Type B pancreatic cell (in vitro differentiated cells): ENCODE results near the gene MAPK11. TPM values are rescaled to one million over a fixed set of nuclear protein-coding genes. Genes with fewer than 3 reads are reported as not detected.
A peak's percentile ranks its signal among the peaks of the same experiment; 100 is the strongest.

ENCODE experiments used
- DNase-seq: peaks from one replicate; pipeline ENCODE4 v3.0.0; 2021; ENCODE audit warnings: mixed read lengths; ENCODE audit not compliant: unreplicated experiment; ENCODE audit errors: extremely low spot score
- H3K27ac Mint-ChIP-seq: 2 replicates; pipeline ENCODE4 v1.8.0; 2021; ENCODE audit warnings: mild to moderate bottlenecking, mixed read lengths
- H3K27me3 Mint-ChIP-seq: 2 replicates; pipeline ENCODE4 v1.8.0; 2021; ENCODE audit warnings: mixed read lengths
- H3K36me3 Mint-ChIP-seq: 2 replicates; pipeline ENCODE4 v1.8.0; 2021; ENCODE audit warnings: mixed read lengths
- H3K4me1 Mint-ChIP-seq: one replicate; pipeline ENCODE4 v1.8.0; 2021; ENCODE audit warnings: mixed read lengths; ENCODE audit not compliant: unreplicated experiment
- H3K4me3 Mint-ChIP-seq: 2 replicates; pipeline ENCODE4 v1.8.0; 2021; ENCODE audit warnings: mild to moderate bottlenecking, mixed read lengths
- H3K9me3 Mint-ChIP-seq: 2 replicates; pipeline ENCODE4 v1.8.0; 2021; ENCODE audit warnings: mixed read lengths
- total RNA-seq: library from RNA; stranded (reverse); gene quantifications from 2 replicates; pipeline ENCODE4 v1.2.1, GENCODE V29; 2021; ENCODE audit warnings: low replicate concordance
- TF ChIP-seq, protein P1 (sequence below): fragments of 200-600 bp; sonication (generic); conservative IDR thresholded peaks from 2 replicates; pipeline ENCODE4 v1.5.0; 2021; ENCODE audit warnings: antibody characterized with exemption, mild to moderate bottlenecking

The MAPK11 gene
- total RNA-seq, 1 donor from 2014 or later, result 7.4 TPM

DNA sequence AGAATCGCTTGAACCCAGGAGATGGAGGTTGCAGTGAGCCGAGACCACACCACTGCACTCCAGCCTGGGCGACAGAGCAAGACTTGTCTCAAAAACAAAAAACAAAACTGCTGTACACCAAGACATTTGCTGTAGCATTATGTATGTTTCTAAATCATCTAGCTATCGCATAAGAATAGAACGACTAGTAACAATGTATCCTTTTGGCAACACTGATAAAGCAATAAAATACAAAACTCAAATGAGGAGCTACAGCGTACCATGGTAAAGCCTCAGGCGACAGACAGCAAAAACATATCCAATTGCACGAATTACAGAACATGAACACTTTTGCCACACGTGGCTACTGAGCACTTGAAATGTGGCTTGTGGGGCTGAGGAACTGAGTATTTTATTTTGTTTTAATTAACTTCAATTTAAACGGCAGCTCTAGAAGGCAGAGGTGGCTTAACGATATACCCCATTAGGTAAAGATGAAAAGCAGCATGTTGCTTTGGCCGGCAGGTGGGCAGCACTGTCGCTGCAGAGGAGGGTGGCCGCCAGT, 27.7 kb downstream of the MAPK11 start:
- no peaks in the 10 kb centered on the region for H3K9me3 Mint-ChIP-seq
- peaks cover 18% of the 10 kb centered on the region for H3K4me1 Mint-ChIP-seq

DNA sequence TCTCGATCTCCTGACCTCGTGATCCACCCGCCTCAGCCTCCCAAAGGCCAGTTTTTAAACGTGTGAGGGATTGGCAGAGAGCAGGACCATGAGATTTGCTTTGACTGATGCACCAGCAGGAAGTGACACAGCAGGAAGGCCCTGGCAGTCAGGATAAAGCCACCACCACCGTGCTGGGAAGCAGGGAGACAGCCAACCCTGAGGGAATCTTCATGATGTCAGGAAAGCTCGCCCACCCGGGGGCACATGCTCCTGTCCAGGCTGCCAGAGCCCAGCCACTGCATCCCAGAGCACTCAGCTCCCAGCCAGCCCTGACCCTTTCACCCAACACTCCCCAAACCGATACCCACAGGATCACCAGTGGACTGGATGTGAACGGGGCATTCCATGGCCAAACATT, 31.4 kb downstream of the MAPK11 start:
- no peaks in the 10 kb centered on the region for H3K9me3 Mint-ChIP-seq
- H3K27me3 Mint-ChIP-seq, result no peaks in the 10 kb centered on the region
- H3K4me1 Mint-ChIP-seq, result peaks cover 14% of the 10 kb centered on the region
- H3K27ac Mint-ChIP-seq, result no peak overlapping the region
- no peak for DNase-seq
- TF ChIP-seq, protein P1, sequence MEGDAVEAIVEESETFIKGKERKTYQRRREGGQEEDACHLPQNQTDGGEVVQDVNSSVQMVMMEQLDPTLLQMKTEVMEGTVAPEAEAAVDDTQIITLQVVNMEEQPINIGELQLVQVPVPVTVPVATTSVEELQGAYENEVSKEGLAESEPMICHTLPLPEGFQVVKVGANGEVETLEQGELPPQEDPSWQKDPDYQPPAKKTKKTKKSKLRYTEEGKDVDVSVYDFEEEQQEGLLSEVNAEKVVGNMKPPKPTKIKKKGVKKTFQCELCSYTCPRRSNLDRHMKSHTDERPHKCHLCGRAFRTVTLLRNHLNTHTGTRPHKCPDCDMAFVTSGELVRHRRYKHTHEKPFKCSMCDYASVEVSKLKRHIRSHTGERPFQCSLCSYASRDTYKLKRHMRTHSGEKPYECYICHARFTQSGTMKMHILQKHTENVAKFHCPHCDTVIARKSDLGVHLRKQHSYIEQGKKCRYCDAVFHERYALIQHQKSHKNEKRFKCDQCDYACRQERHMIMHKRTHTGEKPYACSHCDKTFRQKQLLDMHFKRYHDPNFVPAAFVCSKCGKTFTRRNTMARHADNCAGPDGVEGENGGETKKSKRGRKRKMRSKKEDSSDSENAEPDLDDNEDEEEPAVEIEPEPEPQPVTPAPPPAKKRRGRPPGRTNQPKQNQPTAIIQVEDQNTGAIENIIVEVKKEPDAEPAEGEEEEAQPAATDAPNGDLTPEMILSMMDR, result no peak
- H3K4me3 Mint-ChIP-seq, result no peak overlapping the region
- peaks cover 8% of the 10 kb centered on the region for H3K36me3 Mint-ChIP-seq

More for the DNA sequence above, 27.7 kb downstream of the MAPK11 start:
- peak overlapping the region; percentile 82 for H3K27ac Mint-ChIP-seq
- H3K36me3 Mint-ChIP-seq, result peaks cover 4% of the 10 kb centered on the region
- TF ChIP-seq, protein P1, result no peak
- H3K4me3 Mint-ChIP-seq, result peak overlapping the region; percentile 97
- H3K27me3 Mint-ChIP-seq, result no peaks in the 10 kb centered on the region
- DNase-seq, result no peak

DNA sequence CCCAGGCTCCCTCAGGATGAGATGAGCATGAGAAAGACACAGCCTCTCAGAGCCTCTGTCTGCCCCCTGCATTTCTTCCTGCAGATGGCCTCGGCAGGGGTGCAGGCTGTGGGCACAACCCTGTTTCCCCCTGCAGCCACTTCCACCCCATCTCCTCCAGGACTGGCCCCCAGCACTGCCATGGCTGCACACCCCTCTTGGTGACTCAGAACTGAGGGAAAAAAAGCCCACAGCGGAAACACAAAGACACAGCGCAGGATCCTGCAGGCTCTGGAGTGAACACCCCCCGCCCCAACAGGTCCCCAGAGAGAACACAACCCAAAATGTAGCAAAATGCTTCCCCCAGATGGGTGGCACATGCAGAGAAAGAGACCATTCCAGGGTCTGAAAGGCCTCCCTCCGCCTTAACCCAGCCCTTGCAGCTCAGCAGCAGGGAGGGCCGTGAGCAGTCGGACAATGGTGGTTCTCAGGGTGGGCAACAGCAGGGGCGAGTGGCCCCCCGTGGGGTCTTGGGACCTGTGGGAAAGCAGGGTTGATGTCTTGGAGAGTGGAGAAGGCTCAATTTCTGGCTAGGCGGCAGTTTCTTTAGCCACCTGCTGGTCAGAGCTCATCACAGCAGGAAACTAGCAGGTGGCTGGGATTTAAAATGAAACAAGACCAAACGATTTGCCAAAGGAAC, 33.3 kb downstream of the MAPK11 start:
- Mint-ChIP-seq H3K27ac (no peak overlapping the region), H3K4me1 (peaks cover 9% of the 10 kb centered on the region), H3K27me3 (no peaks in the 10 kb centered on the region), H3K9me3 (no peaks in the 10 kb centered on the region), H3K36me3 (peaks cover 8% of the 10 kb centered on the region), H3K4me3 (no peak overlapping the region)
- no peak for DNase-seq
- TF ChIP-seq, protein P1, result peak; percentile 72

DNA sequence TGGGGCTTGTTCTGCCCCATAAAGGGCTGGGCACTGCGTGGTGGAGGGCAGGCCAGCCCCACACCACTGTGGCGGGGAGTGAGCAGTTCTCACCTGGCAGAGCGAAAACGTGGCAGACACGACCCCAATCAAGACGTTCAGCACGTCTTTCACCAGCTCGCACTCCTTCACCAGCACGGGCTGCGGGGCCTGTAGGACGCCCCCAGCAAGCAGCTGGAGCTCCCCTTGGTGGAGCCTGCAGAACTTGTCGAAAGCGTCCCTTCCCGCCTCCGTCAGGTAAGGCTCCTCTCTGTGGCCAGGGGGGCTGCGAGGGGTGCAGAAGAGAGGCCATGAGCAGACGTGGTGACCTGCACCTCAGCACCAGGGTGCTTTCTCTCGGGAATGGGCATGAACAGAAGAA, 37.0 kb downstream of the MAPK11 start:
- H3K36me3 Mint-ChIP-seq, result peaks cover 4% of the 10 kb centered on the region
- no peaks in the 10 kb centered on the region for H3K4me1 Mint-ChIP-seq
- no peak overlapping the region for H3K27ac Mint-ChIP-seq
- no peaks in the 10 kb centered on the region for H3K9me3 Mint-ChIP-seq
- peak; percentile 63 for DNase-seq
- TF ChIP-seq, protein P1, result no peak
- H3K4me3 Mint-ChIP-seq, result no peak overlapping the region
- H3K27me3 Mint-ChIP-seq, result no peaks in the 10 kb centered on the region

DNA sequence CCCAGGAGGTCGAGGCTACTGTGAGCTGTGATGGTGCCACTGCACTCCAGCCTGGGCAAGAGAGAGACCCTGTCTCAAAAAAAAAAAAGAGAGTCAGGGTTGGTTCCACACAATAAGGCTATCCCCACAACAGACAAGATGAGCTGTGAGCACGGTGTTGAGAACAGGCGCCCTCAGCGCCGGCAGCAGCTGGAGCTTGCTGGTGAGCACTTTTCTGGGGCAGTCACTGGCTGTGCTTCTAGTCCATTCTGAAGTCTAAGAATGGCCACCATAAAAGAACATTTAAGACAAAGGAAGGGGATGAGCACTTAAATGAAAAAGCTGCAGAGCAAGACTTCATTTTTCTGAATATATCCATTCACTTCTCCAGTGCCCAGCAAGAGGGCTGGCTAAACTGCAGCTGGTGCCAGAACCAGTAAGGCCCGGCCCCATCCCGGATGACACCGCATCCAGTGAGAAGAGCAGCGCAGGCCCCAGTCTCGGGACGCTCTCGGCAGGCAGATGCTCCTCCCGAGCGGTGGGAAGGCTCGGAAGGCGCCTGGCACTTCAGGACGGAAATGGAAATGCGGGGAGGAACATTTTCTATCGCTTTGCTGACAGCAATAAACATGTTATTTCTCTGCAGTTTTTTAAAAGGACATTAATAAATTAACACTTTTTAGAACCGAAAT, 37.6 kb downstream of the MAPK11 start:
- TF ChIP-seq, protein P1, result no peak
- DNase-seq, result no peak
- H3K9me3 Mint-ChIP-seq, result no peaks in the 10 kb centered on the region
- no peak overlapping the region for H3K4me3 Mint-ChIP-seq
- H3K27ac Mint-ChIP-seq, result no peak overlapping the region
- H3K27me3 Mint-ChIP-seq, result no peaks in the 10 kb centered on the region
- no peaks in the 10 kb centered on the region for H3K4me1 Mint-ChIP-seq
- H3K36me3 Mint-ChIP-seq, result peaks cover 4% of the 10 kb centered on the region
